ENCODE measurements around the gene FRMPD2.
"Not testable (repeated sequence)": the region's sequence is repeated elsewhere in the genome, so short reads cannot be mapped to it uniquely, and the experiment has no call there.

Gene FRMPD2

DNA sequence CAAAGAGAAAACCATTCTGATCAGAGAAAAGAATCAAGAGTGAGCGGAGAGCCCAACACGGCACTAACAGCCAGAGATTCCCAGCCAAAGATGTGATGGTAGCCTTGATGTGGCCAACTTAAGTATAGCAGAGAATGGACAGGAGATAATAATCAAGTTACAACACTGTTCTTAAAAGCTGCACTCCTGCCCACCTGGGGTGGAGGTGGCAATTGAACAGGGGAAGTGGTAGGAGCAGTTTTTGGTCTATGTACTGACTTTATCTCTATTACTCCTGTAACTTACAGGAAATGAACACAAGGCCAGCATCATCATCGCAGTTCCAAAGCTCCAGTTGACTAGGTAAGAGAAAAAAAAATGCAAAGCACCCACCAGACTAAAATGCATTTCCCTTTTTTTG lies 164.2 kb downstream of the FRMPD2 start:
- not testable (repeated sequence) for H3K4me3 ChIP-seq (ENCODE audit: insufficient read depth in 1 of 2, low read depth in 1 of 2, low read length in 2 of 2); H3K27me3 ChIP-seq (ENCODE audit: control insufficient read depth in 1 of 2, insufficient read depth in 1 of 2, low read length in 2 of 2); H2BK120ac ChIP-seq (ENCODE audit: low read depth, low read length)

More for the DNA sequence above, 164.2 kb downstream of the FRMPD2 start:
- H4K8ac ChIP-seq (ENCODE audit: low read length); H2AK5ac ChIP-seq (ENCODE audit: low read length, severe bottlenecking); H3K27ac ChIP-seq (ENCODE audit: low read length, poor library complexity, severe bottlenecking); H3K79me1 ChIP-seq (replicated peaks; ENCODE audit: low read length, poor library complexity, severe bottlenecking); H2BK15ac ChIP-seq (ENCODE audit: low read depth, poor library complexity, severe bottlenecking); H3K9ac ChIP-seq (ENCODE audit: low read length); H3K23ac ChIP-seq (ENCODE audit: low read length in 2 of 2); H3K9me3 ChIP-seq (ENCODE audit: control insufficient read depth, low read length); H2BK5ac ChIP-seq (ENCODE audit: low read depth, low read length, poor library complexity, severe bottlenecking); H3K4me1 ChIP-seq (ENCODE audit: control insufficient read depth, insufficient read depth, low read depth, low read length); H4K91ac ChIP-seq (ENCODE audit: low read length); H3K4me2 ChIP-seq (ENCODE audit: low read length, poor library complexity, severe bottlenecking); H3K14ac ChIP-seq (ENCODE audit: low read length in 2 of 2); DNase-seq; H3K36me3 ChIP-seq (ENCODE audit: control insufficient read depth in 1 of 2, insufficient read depth in 2 of 2, low read depth in 1 of 2, low read length in 2 of 2); H3K4ac ChIP-seq (ENCODE audit: low read depth in 1 of 2, low read length in 2 of 2); H3K18ac ChIP-seq (ENCODE audit: low read depth in 1 of 2, low read length in 2 of 2); H2BK12ac ChIP-seq (ENCODE audit: low read length in 2 of 2); H2AFZ ChIP-seq (ENCODE audit: low read depth, low read length): not testable (repeated sequence)
- WGBS = no CpG with 5 or more reads among the region's 3 CpGs
